ENCODE results near the gene NRP1. TPM values are rescaled to one million over a fixed set of nuclear protein-coding genes. Genes with fewer than 3 reads are reported as not detected.

NRP1 gene
- total and polyA plus RNA-seq, 2 of the 8 experiments (the other 6 are each of a cell fraction or from before 2014, with no cell fraction given), result 1.2 to 2.1 TPM

GRCh38 chr10:33272635-33273034 is 61.8 kb downstream of the NRP1 start:
- no peak overlapping the region for H3K18ac ChIP-seq (ENCODE audit: extremely low read depth, low read length)
- no peaks in the 10 kb centered on the region for H3K36me3 ChIP-seq (ENCODE audit: control insufficient read depth in 2 of 4, insufficient read depth in 4 of 4, low read length in 3 of 4)
- no peak overlapping the region for H3K4me3 ChIP-seq (ENCODE audit: extremely low read depth in 1 of 4, insufficient read depth in 2 of 4, low read depth in 3 of 4, low read length in 4 of 4)
- no peak overlapping the region for H2AK5ac ChIP-seq (ENCODE audit: low read depth, low read length)
- POLR2A ChIA-PET (ENCODE audit: partially characterized antibody), result no interaction called here
- H2AFZ ChIP-seq (ENCODE audit: low read length), result peak overlapping the region; percentile 91
- H4K91ac ChIP-seq (replicated peaks; ENCODE audit: insufficient read length, low read length), result no peak overlapping the region
- no peak overlapping the region for H3K4ac ChIP-seq (replicated peaks; ENCODE audit: insufficient read length, low read depth, low read length)
- H2BK5ac ChIP-seq (ENCODE audit: low read depth, low read length), result no peak overlapping the region
- H3K27ac ChIP-seq (ENCODE audit: low read depth, low read length), result no peak overlapping the region
- CTCF ChIA-PET (ENCODE audit: partially characterized antibody), result interaction anchor here (0.6 kb wide), 1 partner anchor 37 kb away, joined by 3 read pairs; no protein-coding TSS in a partner anchor
- no peaks in the 10 kb centered on the region for H4K20me1 ChIP-seq (replicated peaks in 1 of 2; ENCODE audit: control insufficient read depth in 1 of 2, insufficient read depth in 2 of 2, low read length in 2 of 2)
- H3K4me2 ChIP-seq (ENCODE audit: insufficient read depth in 1 of 2, low read depth in 2 of 2, low read length in 2 of 2), result 0 out of 4 replicates have a peak overlapping the region, but pooled peaks of 1 of the 2 experiments have one; percentile 17
- no peak overlapping the region for H3K56ac ChIP-seq (replicated peaks; ENCODE audit: insufficient read length, low read depth, low read length)
- H2BK12ac ChIP-seq (ENCODE audit: low read depth, low read length), result no peak overlapping the region
- no peak for TF ChIP-seq GABPA (IDR thresholded peaks at IDR 0.05; ENCODE audit: borderline replicate concordance, insufficient read depth, low read length)
- no peak for TF ChIP-seq E2F6 (IDR thresholded peaks at IDR 0.05)
- TF ChIP-seq SP4 (IDR thresholded peaks at IDR 0.05; ENCODE audit: low read length), result no peak
- no peak for TF ChIP-seq SAP30 (IDR thresholded peaks at IDR 0.05; ENCODE audit: insufficient read depth, insufficient replicate concordance, low read length)
- no peak for TF ChIP-seq MAX (IDR thresholded peaks at IDR 0.05)
- H2BK20ac ChIP-seq (ENCODE audit: low read length), result no peak overlapping the region
- H3K23ac ChIP-seq (ENCODE audit: insufficient read length), result no peak overlapping the region
- no peaks in the 10 kb centered on the region for H3K27me3 ChIP-seq (replicated peaks in 1 of 4; ENCODE audit: control insufficient read depth in 3 of 4, extremely low read depth in 1 of 4, insufficient read depth in 3 of 4, low read length in 3 of 4)
- H3K79me2 ChIP-seq (ENCODE audit: control insufficient read depth in 1 of 2, insufficient read depth in 2 of 2, low read length in 2 of 2), result no peaks in the 10 kb centered on the region
- no peak overlapping the region for H3K9ac ChIP-seq (replicated peaks in 1 of 4; ENCODE audit: extremely low read depth in 1 of 4, low read depth in 3 of 4, low read length in 3 of 4)
- H3K14ac ChIP-seq (ENCODE audit: insufficient read length), result no peak overlapping the region
- H3K79me1 ChIP-seq (ENCODE audit: low read depth, low read length), result no peaks in the 10 kb centered on the region
- H3K9me3 ChIP-seq (ENCODE audit: insufficient read depth in 2 of 2, low read depth in 1 of 2, low read length in 1 of 2), result no peaks in the 10 kb centered on the region
- no peak overlapping the region for H2BK120ac ChIP-seq (replicated peaks; ENCODE audit: low read depth, low read length)
- DNase-seq (ENCODE audit: low read depth in 1 of 2, low spot score in 2 of 2) (no peak), FAIRE-seq (no peak)
- WGBS, 2 experiments (ENCODE audit: extremely low coverage in 1 of 2, insufficient coverage in 1 of 2, insufficient read length in 1 of 2, insufficient replicate concordance in 2 of 2, low coverage in 1 of 2, low lambda C conversion rate in 2 of 2, missing lambda C conversion rate in 1 of 2), result 85% methylated on average over 7 of the region's 7 CpGs; no CpG with 5 or more reads in 1 of the 2 experiments
- H4K8ac ChIP-seq (ENCODE audit: extremely low read depth, insufficient read depth, low read length), result no peak overlapping the region
- H2BK15ac ChIP-seq (ENCODE audit: low read length), result no peak overlapping the region
- peaks cover 2 to 11% (median 7%) of the 10 kb centered on the region in 4 experiments for H3K4me1 ChIP-seq (replicated peaks in 1 of 4; ENCODE audit: control insufficient read depth in 3 of 4, insufficient read depth in 4 of 4, low read length in 3 of 4)
- no peaks in the 10 kb centered on the region for H3K23me2 ChIP-seq (ENCODE audit: low read depth, low read length)
- H4K5ac ChIP-seq (ENCODE audit: insufficient read length, low read depth, low read length), result no peak overlapping the region
